Amniotic stem cell (primary cell): ENCODE results near the gene KRTAP13-3.

Experiments
- DNase-seq: peaks from one replicate; lab custom pipeline; 2025; lab: John Stamatoyannopoulos, UW

KRTAP13-3 gene

GRCh38 chr21:30425826-30426225 lies at the start of gene KRTAP13-3:
Gene KRTAP13-3, minus strand, starts transcription at chr21:30425926. Its CDS starts 14 bp downstream, at chr21:30425912.
- no peak for DNase-seq

GRCh38 chr21:30468900-30469714 lies 43.4 kb upstream of the KRTAP13-3 start:
- no peak for DNase-seq

- no peak for DNase-seq
Observed at GRCh38 chr21:30463713-30464112, 38.0 kb upstream of the KRTAP13-3 start.

- no peak for DNase-seq
Observed at GRCh38 chr21:30448514-30448913, 22.8 kb upstream of the KRTAP13-3 start.

GRCh38 chr21:30447056-30447455 lies 21.3 kb upstream of the KRTAP13-3 start:
- no peak for DNase-seq

- DNase-seq = no peak
Observed at GRCh38 chr21:30444204-30444603, 18.5 kb upstream of the KRTAP13-3 start.

GRCh38 chr21:30443226-30443625 lies 17.5 kb upstream of the KRTAP13-3 start:
- no peak for DNase-seq

GRCh38 chr21:30439975-30440374 lies 14.2 kb upstream of the KRTAP13-3 start, which contains the start of gene KRTAP15-1:
Gene KRTAP15-1, plus strand, starts transcription at chr21:30440275. Its CDS starts 53 bp downstream, at chr21:30440328.
- DNase-seq = no peak

GRCh38 chr21:30437010-30437565 lies 11.4 kb upstream of the KRTAP13-3 start:
- no peak for DNase-seq

- DNase-seq = no peak
Observed at GRCh38 chr21:30434033-30434631, 8.4 kb upstream of the KRTAP13-3 start.

GRCh38 chr21:30430170-30430655 lies 4.5 kb upstream of the KRTAP13-3 start, which contains the start of gene KRTAP13-4:
Gene KRTAP13-4, plus strand, starts transcription at chr21:30430220. Its CDS starts 56 bp downstream, at chr21:30430276.
- DNase-seq = no peak

GRCh38 chr21:30426731-30427130 lies 1.0 kb upstream of the KRTAP13-3 start:
- DNase-seq = no peak

- no peak for DNase-seq
Observed at GRCh38 chr21:30415993-30416392, 9.7 kb downstream of the KRTAP13-3 start.

- DNase-seq = no peak
Observed at GRCh38 chr21:30408782-30409494, 16.8 kb downstream of the KRTAP13-3 start.

- DNase-seq = no peak
Observed at GRCh38 chr21:30395731-30396130, 30.0 kb downstream of the KRTAP13-3 start, which contains the start of gene KRTAP13-1. Gene KRTAP13-1, plus strand, starts transcription at chr21:30396031. Its CDS starts 56 bp downstream, at chr21:30396087.

- no peak for DNase-seq
Observed at GRCh38 chr21:30391492-30392025, 34.2 kb downstream of the KRTAP13-3 start.

GRCh38 chr21:30382201-30382600 lies 43.5 kb downstream of the KRTAP13-3 start:
- no peak for DNase-seq
